HEK293 (cell line): ENCODE data around the gene NPTX1.
A peak's percentile ranks its signal among the peaks of the same experiment; 100 is the strongest.

ENCODE experiments used
- CTCF ChIA-PET: fragments of 350-600 bp; formaldehyde crosslinking; extraction: SDS; loops from one replicate; lab custom pipeline; 2021; ENCODE audit warnings: antibody characterized with exemption; lab: Yijun Ruan, JAX
- POLR2A ChIA-PET: fragments of 300-600 bp; formaldehyde crosslinking; extraction: SDS; loops from one replicate; lab custom pipeline; 2020; ENCODE audit warnings: antibody characterized with exemption, inconsistent platforms; lab: Yijun Ruan, JAX
- H3K27ac ChIP-seq: fragments of 200-500 bp; sonication (Bioruptor generic); 2 replicates; pipeline ENCODE4 v1.5.1; 2014; ENCODE audit warnings: low read depth, low read length, control low read depth, inconsistent platforms; ENCODE audit errors: extremely low read depth
- H3K36me3 ChIP-seq, 2 experiments: fragments of 200-500 bp in 1 of 2; sonication (Bioruptor generic) in 1 of 2; 1 replicate in 1 of 2; 2 replicates in 1 of 2; pipeline ENCODE4 v1.5.1; 2014 to 2017; ENCODE audit warnings: inconsistent platforms in 2 of 2, low read length in 2 of 2; ENCODE audit not compliant: control insufficient read depth in 2 of 2, insufficient read depth in 1 of 2
- H3K4me1 ChIP-seq: fragments of 200-500 bp; sonication (Bioruptor generic); 2 replicates; pipeline ENCODE4 v1.5.1; 2014; ENCODE audit warnings: mild to moderate bottlenecking, low read length, inconsistent platforms; ENCODE audit not compliant: control insufficient read depth, insufficient read depth
- H3K4me3 ChIP-seq: 2 replicates; pipeline ENCODE4 v1.5.1; 2011; ENCODE audit warnings: low read depth, mild to moderate bottlenecking, control low read depth, low read length, moderate library complexity
- H3K9me3 ChIP-seq: fragments of 200-500 bp; sonication (Bioruptor generic); 2 replicates; pipeline ENCODE4 v1.5.1; 2014; ENCODE audit warnings: low read depth, low read length, inconsistent platforms; ENCODE audit not compliant: control insufficient read depth, insufficient read depth
- ATF2 ChIP-seq: fragments of 450-650 bp; formaldehyde crosslinking; IDR thresholded peaks from 2 replicates; pipeline ENCODE4 v1.5.1; 2016; ENCODE audit warnings: missing biosample characterization, missing genetic modification characterization, low read depth
- HIC1 ChIP-seq: fragments of 450-650 bp; formaldehyde crosslinking; IDR thresholded peaks from 2 replicates; pipeline ENCODE4 v1.5.1; 2016; ENCODE audit warnings: missing biosample characterization, missing genetic modification characterization
- PBX3 ChIP-seq: sonication (generic); formaldehyde crosslinking; IDR thresholded peaks from 2 replicates; pipeline ENCODE4 v1.8.1; 2022; ENCODE audit warnings: mild to moderate bottlenecking, moderate library complexity, missing genetic modification reagents
- YY2 ChIP-seq: fragments of 450-650 bp; formaldehyde crosslinking; IDR thresholded peaks from 2 replicates; pipeline ENCODE4 v1.5.1; 2016; ENCODE audit warnings: missing biosample characterization, missing genetic modification characterization
- ZBTB1 ChIP-seq: fragments of 450-650 bp; formaldehyde crosslinking; IDR thresholded peaks from 2 replicates; pipeline ENCODE4 v1.5.1; 2016; ENCODE audit warnings: missing biosample characterization, missing genetic modification characterization
- ZNF132 ChIP-seq: fragments of 450-650 bp; formaldehyde crosslinking; IDR thresholded peaks from 2 replicates; pipeline ENCODE4 v1.5.1; 2017; ENCODE audit warnings: missing biosample characterization, missing genetic modification characterization, borderline replicate concordance
- ZNF133 ChIP-seq: fragments of 450-650 bp; formaldehyde crosslinking; IDR thresholded peaks from 2 replicates; pipeline ENCODE4 v1.5.1; 2016; ENCODE audit warnings: missing biosample characterization, missing genetic modification characterization
- ZNF184 ChIP-seq: fragments of 450-650 bp; IDR thresholded peaks from 2 replicates; pipeline ENCODE4 v1.5.1; 2018; ENCODE audit warnings: missing biosample characterization, mild to moderate bottlenecking, missing genetic modification characterization
- ZNF202 ChIP-seq: fragments of 450-650 bp; formaldehyde crosslinking; IDR thresholded peaks from 2 replicates; pipeline ENCODE4 v1.5.1; 2016; ENCODE audit warnings: missing biosample characterization, missing genetic modification characterization, borderline replicate concordance
- ZNF24 ChIP-seq: fragments of 450-650 bp; formaldehyde crosslinking; IDR thresholded peaks from 2 replicates; pipeline ENCODE4 v1.5.1; 2016; ENCODE audit warnings: missing biosample characterization, missing genetic modification characterization
- ZNF302 ChIP-seq: fragments of 450-650 bp; formaldehyde crosslinking; IDR thresholded peaks from 2 replicates; pipeline ENCODE4 v1.5.1; 2016; ENCODE audit warnings: missing biosample characterization, missing genetic modification characterization, low read depth
- ZNF426 ChIP-seq: fragments of 450-650 bp; formaldehyde crosslinking; IDR thresholded peaks from 2 replicates; pipeline ENCODE4 v1.5.1; 2017; ENCODE audit warnings: missing biosample characterization, missing genetic modification characterization, mild to moderate bottlenecking, inconsistent platforms, moderate library complexity
- ZNF473 ChIP-seq: fragments of 450-650 bp; formaldehyde crosslinking; IDR thresholded peaks from 2 replicates; pipeline ENCODE4 v1.5.1; 2017; ENCODE audit warnings: missing biosample characterization, missing genetic modification characterization
- ZNF514 ChIP-seq: fragments of 450-650 bp; formaldehyde crosslinking; IDR thresholded peaks from 2 replicates; pipeline ENCODE4 v1.5.1; 2016; ENCODE audit warnings: missing biosample characterization, missing genetic modification characterization
- ZNF677 ChIP-seq: fragments of 450-650 bp; IDR thresholded peaks from 2 replicates; pipeline ENCODE4 v1.5.0; 2018; ENCODE audit warnings: missing biosample characterization, mild to moderate bottlenecking, missing genetic modification characterization, moderate library complexity
- TF ChIP-seq, protein P1 (sequence below): fragments of 450-650 bp; formaldehyde crosslinking; IDR thresholded peaks from 2 replicates; pipeline ENCODE4 v1.5.1; 2016; ENCODE audit warnings: missing biosample characterization, missing genetic modification characterization

The NPTX1 gene

GRCh38 chr17:80424261-80424660 lies 52.1 kb downstream of the NPTX1 start:
- Histone ChIP-seq H3K27ac (no peak overlapping the region), H3K4me1 (no peaks in the 10 kb centered on the region), H3K9me3 (no peaks in the 10 kb centered on the region), H3K36me3 (peaks cover 0 to 10% of the 10 kb centered on the region in 2 experiments; a peak in 1 of 3 replicates), H3K4me3 (no peak overlapping the region)
- POLR2A ChIA-PET: interaction anchor here (1.0 kb wide), 1 partner anchor 30 kb away, joined by 3 read pairs; no protein-coding TSS in a partner anchor
- CTCF ChIA-PET: interaction anchor here (0.6 to 1.9 kb wide), 4 partner anchors 19 to 480 kb away, joined by 3 to 6 read pairs (median 4); no protein-coding TSS in a partner anchor
- TF ChIP-seq YY2 (tag by site-specific recombination) (no peak), ATF2 (tag by site-specific recombination) (no peak), HIC1 (tag by site-specific recombination) (peak; percentile 37; the same call in 1 of the 2 replicates)

DNA sequence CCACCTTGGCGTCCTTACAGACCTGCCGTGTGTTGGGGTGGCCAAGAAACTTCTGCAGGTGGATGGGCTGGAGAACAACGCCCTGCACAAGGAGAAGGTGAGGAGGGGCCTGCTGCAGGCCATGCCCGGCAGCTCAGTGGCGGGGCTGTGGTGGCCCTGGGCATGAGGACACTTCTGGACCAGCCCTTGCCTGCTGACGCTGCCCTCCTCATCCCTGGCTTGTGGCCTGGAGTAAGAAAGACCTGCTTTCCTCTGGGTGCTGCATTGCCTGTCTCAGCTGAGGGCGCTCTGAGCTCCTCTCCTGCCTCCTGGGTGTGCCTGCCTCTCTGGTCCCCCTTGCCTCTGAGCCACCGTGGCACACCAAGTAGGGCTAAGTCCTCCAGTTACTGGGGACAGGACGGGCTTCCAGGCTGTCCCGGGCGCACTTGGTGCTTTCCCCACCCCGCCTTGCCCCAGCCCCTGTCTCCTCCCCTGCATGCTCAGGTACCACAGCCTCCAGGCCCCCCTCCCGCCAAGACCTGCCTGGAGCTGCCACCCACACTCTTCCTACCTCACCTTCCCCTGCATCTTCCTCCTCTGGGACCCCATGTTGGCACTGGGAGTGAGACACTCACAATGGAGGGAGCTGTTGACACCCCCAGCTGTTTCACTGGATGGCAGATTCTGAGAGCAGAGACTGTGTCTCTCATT lies 52.7 kb downstream of the NPTX1 start:
- CTCF ChIA-PET: interaction anchor here (0.7 to 1.9 kb wide), 4 partner anchors 152 to 480 kb away, joined by 3 to 6 read pairs (median 4); no protein-coding TSS in a partner anchor
- H3K4me3 ChIP-seq: no peak overlapping the region
- POLR2A ChIA-PET: no interaction called here
- peaks cover 0 to 11% of the 10 kb centered on the region in 2 experiments; a peak in 1 of 3 replicates for H3K36me3 ChIP-seq
- H3K27ac ChIP-seq: no peak overlapping the region
- H3K9me3 ChIP-seq: no peaks in the 10 kb centered on the region
- TF ChIP-seq ZNF184 (tag by site-specific recombination) (no peak), ZNF133 (tag by site-specific recombination) (no peak), ZNF426 (tag by site-specific recombination) (no peak), ZNF302 (no peak), PBX3 (CRISPR knock-in tag) (no peak), ZBTB1 (tag by site-specific recombination) (no peak), ZNF473 (tag by site-specific recombination) (no peak), ZNF132 (tag by site-specific recombination) (no peak), ZNF24 (tag by site-specific recombination) (no peak), ZNF202 (tag by site-specific recombination) (no peak), ZNF514 (tag by site-specific recombination) (no peak), ZNF677 (no peak)
- TF ChIP-seq, protein P1, sequence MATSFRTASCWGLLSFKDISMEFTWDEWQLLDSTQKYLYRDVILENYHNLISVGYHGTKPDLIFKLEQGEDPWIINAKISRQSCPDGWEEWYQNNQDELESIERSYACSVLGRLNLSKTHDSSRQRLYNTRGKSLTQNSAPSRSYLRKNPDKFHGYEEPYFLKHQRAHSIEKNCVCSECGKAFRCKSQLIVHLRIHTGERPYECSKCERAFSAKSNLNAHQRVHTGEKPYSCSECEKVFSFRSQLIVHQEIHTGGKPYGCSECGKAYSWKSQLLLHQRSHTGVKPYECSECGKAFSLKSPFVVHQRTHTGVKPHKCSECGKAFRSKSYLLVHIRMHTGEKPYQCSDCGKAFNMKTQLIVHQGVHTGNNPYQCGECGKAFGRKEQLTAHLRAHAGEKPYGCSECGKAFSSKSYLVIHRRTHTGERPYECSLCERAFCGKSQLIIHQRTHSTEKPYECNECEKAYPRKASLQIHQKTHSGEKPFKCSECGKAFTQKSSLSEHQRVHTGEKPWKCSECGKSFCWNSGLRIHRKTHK (tag by site-specific recombination): no peak
- H3K4me1 ChIP-seq: no peaks in the 10 kb centered on the region
